PC-3 (cell line): Measurements from ENCODE around the gene NAP1L4. TPM values are rescaled to one million over a fixed set of nuclear protein-coding genes. Genes with fewer than 3 reads are reported as not detected.
"Not testable (repeated sequence)": the region's sequence is repeated elsewhere in the genome, so short reads cannot be mapped to it uniquely, and the experiment has no call there.

Experiments
- ATAC-seq: fragments of 200-7000 bp; cut with Tn5 transposase; 2 replicates; pipeline ENCODE4 v1.9.1; 2020; ENCODE audit warnings: mild to moderate bottlenecking, moderate library complexity
- BruUV-seq: library from RNA; stranded (reverse); fragments of 400-500 nt; replicated peaks from 2 replicates; lab custom pipeline; 2021; lab: Mats Ljungman, UMichigan
- CTCF ChIA-PET: fragments of 300-600 bp; sonication (Branson Sonifier 250); formaldehyde crosslinking; loops from one replicate; lab custom pipeline; 2022; ENCODE audit warnings: antibody characterized with exemption; lab: Charles Lee
- POLR2A ChIA-PET: fragments of 300-600 bp; sonication (Branson Sonifier 250); formaldehyde crosslinking; loops from one replicate; lab custom pipeline; 2022; ENCODE audit warnings: antibody characterized with exemption; ENCODE audit not compliant: unreplicated experiment; lab: Charles Lee
- DNase-seq: peaks from one replicate; pipeline ENCODE4 v3.0.0-alpha.2; 2015
- H2AFZ ChIP-seq: fragments of 300-600 bp; sonication (generic); 2 replicates; pipeline ENCODE4 v1.6.0; 2016; ENCODE audit warnings: antibody characterized with exemption, low read length
- H3F3A ChIP-seq: fragments of 300-600 bp; sonication (generic); one replicate; pipeline ENCODE4 v1.6.0; 2017; ENCODE audit warnings: antibody characterized with exemption, low read length, control low read depth, mild to moderate bottlenecking; ENCODE audit not compliant: unreplicated experiment
- H3K27ac ChIP-seq: fragments of 300-600 bp; sonication (generic); 2 replicates; pipeline ENCODE4 v1.5.1; 2016; ENCODE audit warnings: mild to moderate bottlenecking, low read length
- H3K27me3 ChIP-seq: fragments of 300-600 bp; sonication (generic); 2 replicates; pipeline ENCODE4 v1.6.1; 2016; ENCODE audit warnings: low read length, mixed read lengths
- H3K36me3 ChIP-seq: fragments of 300-600 bp; sonication (generic); 2 replicates; pipeline ENCODE4 v1.6.1; 2016; ENCODE audit warnings: low read depth, mixed run types, low read length, mixed read lengths
- H3K4me1 ChIP-seq: fragments of 300-600 bp; sonication (generic); 2 replicates; pipeline ENCODE4 v1.5.1; 2016; ENCODE audit warnings: low read length; ENCODE audit not compliant: insufficient read depth
- H3K4me2 ChIP-seq: fragments of 300-600 bp; sonication (generic); 2 replicates; pipeline ENCODE4 v1.6.0; 2016; ENCODE audit warnings: low read length
- H3K4me3 ChIP-seq: fragments of 300-600 bp; sonication (generic); 2 replicates; pipeline ENCODE4 v1.5.1; 2016; ENCODE audit warnings: mild to moderate bottlenecking, low read length, mixed read lengths
- H3K79me2 ChIP-seq: fragments of 300-600 bp; sonication (generic); 2 replicates; pipeline ENCODE4 v1.6.1; 2017; ENCODE audit warnings: low read length, mixed read lengths
- H3K9ac ChIP-seq: fragments of 300-600 bp; sonication (generic); 2 replicates; pipeline ENCODE4 v1.6.0; 2016; ENCODE audit warnings: mild to moderate bottlenecking, low read length
- H3K9me2 ChIP-seq: fragments of 300-600 bp; sonication (generic); replicated peaks from 2 replicates; pipeline ENCODE4 v1.6.1; 2016; ENCODE audit warnings: mixed run types, low read length, mixed read lengths
- H3K9me3 ChIP-seq: fragments of 300-600 bp; sonication (generic); 2 replicates; pipeline ENCODE4 v1.6.1; 2016; ENCODE audit warnings: low read length, mixed read lengths
- H4K20me1 ChIP-seq: fragments of 300-600 bp; sonication (generic); 2 replicates; pipeline ENCODE4 v1.6.1; 2016; ENCODE audit warnings: low read length, mixed read lengths
- CTCF ChIP-seq: fragments of 300-600 bp; sonication (generic); conservative IDR thresholded peaks from 2 replicates; pipeline ENCODE4 v1.5.1; 2017; ENCODE audit warnings: antibody characterized with exemption, low read depth, mild to moderate bottlenecking, low read length
- EZH2 ChIP-seq: fragments of 300-600 bp; sonication (generic); IDR thresholded peaks from one replicate; pipeline ENCODE4 v1.6.1; 2017; ENCODE audit warnings: antibody characterized with exemption, mild to moderate bottlenecking, low read length; ENCODE audit not compliant: unreplicated experiment
- EZH2phosphoT487 ChIP-seq: fragments of 300-600 bp; sonication (generic); IDR thresholded peaks from 2 replicates; pipeline ENCODE4 v1.6.1; 2018; ENCODE audit warnings: mild to moderate bottlenecking, antibody characterized with exemption, low read length, borderline replicate concordance
- intact Hi-C: fragments of 100-400 bp; cut with micrococcal nuclease; formaldehyde crosslinking; loops from 2 replicates; pipeline ENCODE4 v1.9.0; 2023
- total RNA-seq: library from RNA; depleted of rRNA; stranded (reverse); fragments of >200 nt; gene quantifications from 2 replicates; pipeline ENCODE4 v1.2.3, GENCODE V29; 2014

The NAP1L4 gene
- total RNA-seq, 1 experiment from 2014 or later, result 115 TPM

DNA sequence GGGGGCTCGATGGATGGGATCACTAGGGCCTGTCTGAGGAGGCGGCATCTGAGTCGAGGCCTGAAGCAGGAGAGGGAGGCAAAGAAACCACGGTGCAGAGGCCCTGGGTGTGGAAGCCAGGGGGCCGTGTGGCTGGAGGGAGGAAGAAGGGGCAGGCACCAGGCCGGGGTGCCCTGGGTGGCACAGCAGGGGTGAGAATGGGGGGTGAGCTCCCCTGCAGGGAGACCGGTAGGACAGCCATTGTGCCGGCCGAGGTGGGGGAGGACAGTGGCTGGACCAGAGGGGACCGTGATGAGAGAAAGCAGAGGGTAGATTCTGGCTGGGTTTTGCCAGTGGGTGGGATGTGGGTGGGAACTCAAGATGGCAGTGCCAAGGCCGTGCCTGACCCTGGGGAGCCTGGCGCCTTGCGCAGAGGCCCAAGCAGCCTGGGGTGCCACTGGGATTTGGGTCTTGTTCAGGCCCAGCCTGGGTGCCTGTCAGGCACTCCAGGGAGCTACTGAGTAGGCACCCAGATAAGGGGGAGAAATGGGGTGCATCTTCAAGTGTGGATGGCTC lies 81.7 kb downstream of the NAP1L4 start:
- no peaks in the 10 kb centered on the region for H3F3A ChIP-seq
- no peak overlapping the region for H3K4me3 ChIP-seq
- H3K9ac ChIP-seq, result no peak overlapping the region
- H3K27ac ChIP-seq, result no peak overlapping the region
- no peaks in the 10 kb centered on the region for H3K27me3 ChIP-seq
- ATAC-seq, result no peak
- no peaks in the 10 kb centered on the region for H3K9me2 ChIP-seq
- H3K79me2 ChIP-seq, result no peaks in the 10 kb centered on the region
- TF ChIP-seq EZH2, result no peak
- no peak for TF ChIP-seq CTCF
- TF ChIP-seq EZH2phosphoT487, result no peak
- ChIA-PET CTCF (no interaction called here), POLR2A (interaction anchor here (0.6 kb wide), 1 partner anchor 533 kb away, joined by 3 read pairs; no protein-coding TSS in a partner anchor)
- peaks cover 27% of the 10 kb centered on the region for H3K4me1 ChIP-seq
- no peaks in the 10 kb centered on the region for H3K9me3 ChIP-seq
- H3K4me2 ChIP-seq, result no peak overlapping the region
- H2AFZ ChIP-seq, result no peak overlapping the region
- no peaks in the 10 kb centered on the region for H4K20me1 ChIP-seq
- DNase-seq, result no peak
- intact Hi-C loops, result no loop called here
- H3K36me3 ChIP-seq, result no peaks in the 10 kb centered on the region
- no TSS peak for BruUV-seq

DNA sequence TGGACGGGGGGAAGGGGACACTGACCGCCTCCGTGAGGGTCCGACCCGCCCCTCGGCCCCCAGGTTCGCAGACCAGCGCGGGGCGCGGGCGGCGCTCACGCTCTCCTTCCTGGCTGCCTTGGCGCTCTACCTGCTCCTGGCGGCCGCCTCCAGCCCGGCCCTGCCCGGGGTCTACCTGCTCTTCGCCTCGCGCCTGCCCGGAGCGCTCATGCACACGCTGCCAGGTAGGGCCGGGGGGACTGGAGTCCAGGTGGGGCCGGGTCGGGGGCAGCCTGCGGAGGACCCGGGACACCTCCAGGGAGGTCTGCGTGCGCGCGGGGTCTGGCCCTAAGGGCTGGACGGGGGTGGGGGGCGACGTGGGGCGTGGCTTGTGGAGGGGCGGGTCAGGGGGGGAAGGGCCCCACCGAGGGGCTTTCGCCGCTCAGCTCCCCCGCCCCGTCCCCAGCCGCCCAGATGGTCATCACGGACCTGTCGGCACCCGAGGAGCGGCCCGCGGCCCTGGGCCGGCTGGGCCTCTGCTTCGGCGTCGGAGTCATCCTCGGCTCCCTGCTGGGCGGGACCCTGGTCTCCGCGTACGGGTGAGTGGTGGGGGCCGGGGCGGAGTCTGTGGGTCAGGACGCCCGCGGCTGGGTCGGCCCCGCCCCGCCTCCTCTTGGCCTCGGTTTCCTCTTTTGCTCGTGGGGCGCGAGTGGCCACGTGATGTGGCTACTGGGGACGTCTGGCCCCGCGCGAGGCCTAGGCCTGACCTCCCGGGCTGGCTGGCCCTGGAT lies 82.8 kb downstream of the NAP1L4 start:
- H3K4me1 ChIP-seq, result peaks cover 32% of the 10 kb centered on the region
- ChIA-PET POLR2A (interaction anchor here (0.6 kb wide), 1 partner anchor 531 kb away, joined by 3 read pairs; no protein-coding TSS in a partner anchor), CTCF (no interaction called here)
- H3K9me3 ChIP-seq, result no peaks in the 10 kb centered on the region
- ATAC-seq (no peak), DNase-seq (no peak)
- H3K9me2 ChIP-seq, result no peaks in the 10 kb centered on the region
- H3K27ac ChIP-seq, result no peak overlapping the region
- no peak overlapping the region for H3K9ac ChIP-seq
- H3K4me2 ChIP-seq, result no peak overlapping the region
- H3K79me2 ChIP-seq, result no peaks in the 10 kb centered on the region
- no peaks in the 10 kb centered on the region for H3K36me3 ChIP-seq
- BruUV-seq, result no TSS peak
- H2AFZ ChIP-seq, result no peak overlapping the region
- intact Hi-C loops, result no loop called here
- TF ChIP-seq EZH2phosphoT487, result no peak
- TF ChIP-seq CTCF, result no peak
- TF ChIP-seq EZH2, result no peak
- H3K4me3 ChIP-seq, result no peak overlapping the region
- no peaks in the 10 kb centered on the region for H3K27me3 ChIP-seq
- no peaks in the 10 kb centered on the region for H4K20me1 ChIP-seq
- H3F3A ChIP-seq, result no peaks in the 10 kb centered on the region

DNA sequence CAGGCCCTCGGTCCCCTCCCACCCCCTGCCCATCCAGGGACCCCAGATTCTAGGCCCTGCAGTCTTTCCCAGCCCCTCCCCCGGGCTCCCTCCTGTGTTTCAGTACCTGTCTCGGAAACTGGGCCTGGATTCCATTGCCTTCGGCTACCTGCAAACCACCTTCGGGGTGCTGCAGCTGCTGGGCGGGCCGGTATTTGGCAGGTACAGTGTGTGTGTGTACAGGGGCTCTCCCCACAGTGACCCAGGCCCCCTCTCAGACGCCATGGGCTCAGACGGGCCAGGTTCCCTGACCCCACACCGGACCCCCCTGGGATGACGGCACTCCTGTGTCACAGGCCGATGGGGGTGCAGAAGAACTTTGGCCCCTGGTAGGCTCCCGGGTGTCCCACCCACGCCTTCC lies 84.0 kb downstream of the NAP1L4 start:
- BruUV-seq, result no TSS peak
- ATAC-seq (no peak), DNase-seq (no peak)
- no peak for TF ChIP-seq EZH2
- no peak for TF ChIP-seq EZH2phosphoT487
- TF ChIP-seq CTCF, result no peak
- H3K4me3 ChIP-seq, result no peak overlapping the region
- H3K9me3 ChIP-seq, result no peaks in the 10 kb centered on the region
- H3K4me1 ChIP-seq, result peaks cover 34% of the 10 kb centered on the region
- intact Hi-C loops, result no loop called here
- H3K27ac ChIP-seq, result no peak overlapping the region
- no peak overlapping the region for H3K4me2 ChIP-seq
- no peaks in the 10 kb centered on the region for H3K36me3 ChIP-seq
- H3K9me2 ChIP-seq, result no peaks in the 10 kb centered on the region
- H3F3A ChIP-seq, result no peaks in the 10 kb centered on the region
- POLR2A ChIA-PET, result no interaction called here
- no peak overlapping the region for H3K9ac ChIP-seq
- no peaks in the 10 kb centered on the region for H3K27me3 ChIP-seq
- no peak overlapping the region for H2AFZ ChIP-seq
- no peaks in the 10 kb centered on the region for H3K79me2 ChIP-seq
- CTCF ChIA-PET, result no interaction called here
- H4K20me1 ChIP-seq, result no peaks in the 10 kb centered on the region

- H3K9ac ChIP-seq, DNase-seq, H3K79me2 ChIP-seq, intact Hi-C loops, H3K4me3 ChIP-seq, H3K9me2 ChIP-seq, H3K9me3 ChIP-seq, CTCF ChIA-PET, H3K36me3 ChIP-seq, H3F3A ChIP-seq, H3K4me2 ChIP-seq, POLR2A ChIA-PET, BruUV-seq, H3K27me3 ChIP-seq, H2AFZ ChIP-seq, H3K27ac ChIP-seq, H4K20me1 ChIP-seq, ATAC-seq: not testable (repeated sequence)
- H3K4me1 ChIP-seq, result peaks cover 32% of the 10 kb centered on the region
These were observed 86.8 kb downstream of the NAP1L4 start for GRCh38 chr11:2905299-2905698.
